H9 (cell line): ENCODE results near the gene TRIM2. TPM values are rescaled to one million over a fixed set of nuclear protein-coding genes. Genes with fewer than 3 reads are reported as not detected.

Experiments
- DNase-seq: peaks from one replicate; pipeline ENCODE4 v3.0.0-alpha.2; 2017
- H2AFZ ChIP-seq: one replicate; pipeline ENCODE4 v1.6.1; 2013; ENCODE audit warnings: mild to moderate bottlenecking, low read length, control low read depth, moderate library complexity
- H2AK5ac ChIP-seq: 2 replicates; pipeline ENCODE4 v1.6.1; 2013; ENCODE audit warnings: low read length, control low read depth, mixed read lengths; ENCODE audit not compliant: insufficient read length
- H2BK120ac ChIP-seq: one replicate; pipeline ENCODE4 v1.6.1; 2013; ENCODE audit warnings: low read depth, mild to moderate bottlenecking, low read length, control low read depth, inconsistent platforms; ENCODE audit not compliant: poor library complexity, severe bottlenecking
- H2BK12ac ChIP-seq: 2 replicates; pipeline ENCODE4 v1.6.1; 2013; ENCODE audit warnings: low read length, control low read depth, mixed read lengths, low read depth; ENCODE audit not compliant: insufficient read length
- H2BK15ac ChIP-seq: 2 replicates; pipeline ENCODE4 v1.6.1; 2013; ENCODE audit warnings: low read depth, low read length, control low read depth
- H2BK20ac ChIP-seq: one replicate; pipeline ENCODE4 v1.6.1; 2013; ENCODE audit warnings: low read depth, mild to moderate bottlenecking, low read length, control low read depth, inconsistent platforms; ENCODE audit not compliant: poor library complexity, severe bottlenecking
- H2BK5ac ChIP-seq: 2 replicates; pipeline ENCODE4 v1.6.1; 2013; ENCODE audit warnings: low read length, control low read depth, mixed read lengths; ENCODE audit not compliant: insufficient read length
- H3K14ac ChIP-seq: 2 replicates; pipeline ENCODE4 v1.6.1; 2013; ENCODE audit warnings: low read length, control low read depth; ENCODE audit not compliant: insufficient read depth
- H3K18ac ChIP-seq: 2 replicates; pipeline ENCODE4 v1.6.1; 2013; ENCODE audit warnings: low read depth, mild to moderate bottlenecking, mixed read lengths, low read length, control low read depth; ENCODE audit not compliant: insufficient read length
- H3K23ac ChIP-seq: 2 replicates; pipeline ENCODE4 v1.6.1; 2013; ENCODE audit warnings: low read length, control low read depth, mixed read lengths, low read depth; ENCODE audit not compliant: insufficient read length
- H3K23me2 ChIP-seq: 2 replicates; pipeline ENCODE4 v1.6.1; 2013; ENCODE audit warnings: low read depth, mild to moderate bottlenecking, mixed read lengths, low read length, control low read depth; ENCODE audit not compliant: insufficient read length, poor library complexity, severe bottlenecking
- H3K27ac ChIP-seq: 2 replicates; pipeline ENCODE4 v1.5.1; 2013; ENCODE audit warnings: low read length, control low read depth, mixed read lengths, low read depth; ENCODE audit not compliant: insufficient read length
- H3K27me3 ChIP-seq: 2 replicates; pipeline ENCODE4 v1.6.1; 2013; ENCODE audit warnings: low read length, control low read depth, inconsistent platforms; ENCODE audit not compliant: insufficient read depth
- H3K4ac ChIP-seq: 2 replicates; pipeline ENCODE4 v1.6.1; 2013; ENCODE audit warnings: low read depth, mild to moderate bottlenecking, control low read depth, inconsistent platforms, low read length, moderate library complexity
- H3K4me1 ChIP-seq: 2 replicates; pipeline ENCODE4 v1.6.1; 2013; ENCODE audit warnings: low read length, control low read depth, inconsistent platforms; ENCODE audit not compliant: insufficient read depth
- H3K4me2 ChIP-seq: 2 replicates; pipeline ENCODE4 v1.6.1; 2013; ENCODE audit warnings: low read length, control low read depth, mixed read lengths; ENCODE audit not compliant: insufficient read length, insufficient read depth
- H3K56ac ChIP-seq: 2 replicates; pipeline ENCODE4 v1.6.1; 2013; ENCODE audit warnings: low read depth, mild to moderate bottlenecking, mixed read lengths, low read length, control low read depth; ENCODE audit not compliant: insufficient read length
- H3K79me1 ChIP-seq: 2 replicates; pipeline ENCODE4 v1.6.1; 2013; ENCODE audit warnings: low read depth, mild to moderate bottlenecking, moderate library complexity, low read length, control low read depth, inconsistent platforms; ENCODE audit not compliant: insufficient read depth, poor library complexity, severe bottlenecking
- H3K79me2 ChIP-seq: 2 replicates; pipeline ENCODE4 v1.6.1; 2013; ENCODE audit warnings: low read length, control low read depth, inconsistent platforms; ENCODE audit not compliant: insufficient read depth
- H3K9ac ChIP-seq: 2 replicates; pipeline ENCODE4 v1.6.1; 2013; ENCODE audit warnings: low read length, control low read depth, mixed read lengths; ENCODE audit not compliant: insufficient read length; ENCODE audit errors: extremely low read depth
- H3K9me3 ChIP-seq: one replicate; pipeline ENCODE4 v1.6.1; 2013; ENCODE audit warnings: low read depth, low read length, inconsistent platforms; ENCODE audit not compliant: control insufficient read depth
- H3T11ph ChIP-seq: one replicate; pipeline ENCODE4 v1.6.1; 2013; ENCODE audit warnings: mild to moderate bottlenecking, low read length, control low read depth, inconsistent platforms
- H4K20me1 ChIP-seq: one replicate; pipeline ENCODE4 v1.6.1; 2013; ENCODE audit not compliant: control insufficient read depth, insufficient read length, insufficient read depth
- H4K5ac ChIP-seq: 2 replicates; pipeline ENCODE4 v1.6.1; 2013; ENCODE audit warnings: low read depth, mild to moderate bottlenecking, mixed read lengths, low read length, control low read depth; ENCODE audit not compliant: insufficient read length
- H4K8ac ChIP-seq: replicated peaks from 2 replicates; pipeline ENCODE4 v1.6.1; 2013; ENCODE audit warnings: low read length, control low read depth, mixed read lengths, low read depth; ENCODE audit not compliant: insufficient read length
- H4K91ac ChIP-seq: 2 replicates; pipeline ENCODE4 v1.6.1; 2013; ENCODE audit warnings: low read depth, mild to moderate bottlenecking, moderate library complexity, mixed read lengths, low read length, control low read depth; ENCODE audit not compliant: insufficient read length
- H3K27ac Mint-ChIP-seq, 3 experiments: 2 replicates in 2 of 3; 3 replicates in 1 of 3; pipeline ENCODE4 v1.8.0; 2020 to 2021; ENCODE audit warnings: mixed read lengths in 3 of 3, mild to moderate bottlenecking in 1 of 3, moderate library complexity in 1 of 3
- H3K27me3 Mint-ChIP-seq: 2 replicates; pipeline ENCODE4 v1.8.0; 2021; ENCODE audit warnings: low read depth, mild to moderate bottlenecking, moderate library complexity, mixed read lengths
- H3K36me3 Mint-ChIP-seq, 3 experiments: 2 replicates in 2 of 3; 3 replicates in 1 of 3; pipeline ENCODE4 v1.8.0; 2020 to 2021; ENCODE audit warnings: low read depth in 3 of 3, mixed read lengths in 3 of 3; ENCODE audit not compliant: insufficient read depth in 1 of 3
- H3K4me1 Mint-ChIP-seq, 2 experiments: 2 replicates each; pipeline ENCODE4 v1.8.0; 2020; ENCODE audit warnings: mixed read lengths in 2 of 2
- H3K4me3 Mint-ChIP-seq, 2 experiments: 2 replicates in 1 of 2; 3 replicates in 1 of 2; pipeline ENCODE4 v1.8.0; 2020 to 2021; ENCODE audit warnings: mild to moderate bottlenecking in 2 of 2, mixed read lengths in 2 of 2, moderate library complexity in 1 of 2
- H3K9me3 Mint-ChIP-seq, 2 experiments: 2 replicates in 1 of 2; 3 replicates in 1 of 2; pipeline ENCODE4 v1.8.0; 2020; ENCODE audit warnings: mild to moderate bottlenecking in 2 of 2, mixed read lengths in 2 of 2, moderate library complexity in 1 of 2
- WGBS: extraction: QIAGEN DNeasy Blood & Tissue Kit; methylation state at CpG from one replicate; pipeline ENCODE4 v1.1.7; 2013; ENCODE audit warnings: missing lambda C conversion rate, low lambda C conversion rate, mixed read lengths; ENCODE audit not compliant: insufficient read length; ENCODE audit errors: extremely low coverage; 5-methylcytosine and 5-hydroxymethylcytosine counted together
- total RNA-seq: library from RNA; stranded (reverse); gene quantifications from 2 replicates; pipeline ENCODE4 v1.2.1, GENCODE V29; 2021
- TF ChIP-seq, protein P1 (sequence below): fragments of 200-600 bp; sonication (generic); conservative IDR thresholded peaks from 3 replicates; pipeline ENCODE4 v1.8.0; 2021; ENCODE audit warnings: antibody characterized with exemption, mild to moderate bottlenecking

TRIM2 gene
- total RNA-seq, 1 experiment from 2014 or later: 28.9 TPM

DNA sequence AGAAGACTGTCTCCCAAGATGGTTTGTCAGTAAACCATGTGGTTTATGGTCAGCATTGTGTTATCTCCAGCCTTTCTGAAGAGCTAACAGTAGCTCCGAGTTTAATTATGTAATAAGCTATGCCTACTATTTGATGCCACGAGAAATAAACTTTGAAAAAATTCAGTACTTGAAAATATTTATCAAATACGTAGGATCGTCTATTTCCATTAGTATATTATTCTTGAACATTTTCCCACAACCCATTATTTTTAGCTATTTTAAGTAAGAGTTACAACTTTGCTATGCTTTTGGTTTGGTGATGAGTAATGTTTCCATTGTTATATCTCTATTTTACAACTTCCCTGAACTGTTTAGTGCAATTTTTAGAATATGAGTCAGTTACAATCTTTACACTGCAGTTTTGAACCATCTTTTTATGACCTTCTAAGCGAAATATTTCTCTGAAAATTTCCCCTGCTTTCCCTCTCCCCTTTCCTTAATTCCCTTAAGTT lies 44.5 kb upstream of the TRIM2 start:
- no peak for DNase-seq
- peaks cover 2 to 5% of the 10 kb centered on the region in 2 experiments; a peak in 3 of 5 replicates for H3K9me3 Mint-ChIP-seq
- WGBS: no CpG with 5 or more reads among the region's 5 CpGs
- Histone ChIP-seq H3K79me1 (no peaks in the 10 kb centered on the region), H3K56ac (no peak overlapping the region), H3K23ac (no peak overlapping the region), H3K14ac (no peak overlapping the region), H4K20me1 (no peaks in the 10 kb centered on the region), H2BK15ac (no peak overlapping the region), H3T11ph (no peak overlapping the region), H2AFZ (no peak overlapping the region), H3K9me3 (no peaks in the 10 kb centered on the region), H4K5ac (no peak overlapping the region), H3K23me2 (no peaks in the 10 kb centered on the region), H2BK20ac (no peak overlapping the region), H4K91ac (no peak overlapping the region), H3K4me1 (no peaks in the 10 kb centered on the region), H3K27me3 (peaks cover 5% of the 10 kb centered on the region; the same call in 1 of the 2 replicates), H3K27ac (no peak overlapping the region), H3K4me2 (no peak overlapping the region), H3K4ac (no peak overlapping the region), H3K79me2 (no peaks in the 10 kb centered on the region), H2BK12ac (no peak overlapping the region), H2BK5ac (no peak overlapping the region), H3K18ac (no peak overlapping the region), H2BK120ac (no peak overlapping the region), H4K8ac (no peak overlapping the region), H3K9ac (no peak overlapping the region), H2AK5ac (no peak overlapping the region)
- TF ChIP-seq, protein P1, sequence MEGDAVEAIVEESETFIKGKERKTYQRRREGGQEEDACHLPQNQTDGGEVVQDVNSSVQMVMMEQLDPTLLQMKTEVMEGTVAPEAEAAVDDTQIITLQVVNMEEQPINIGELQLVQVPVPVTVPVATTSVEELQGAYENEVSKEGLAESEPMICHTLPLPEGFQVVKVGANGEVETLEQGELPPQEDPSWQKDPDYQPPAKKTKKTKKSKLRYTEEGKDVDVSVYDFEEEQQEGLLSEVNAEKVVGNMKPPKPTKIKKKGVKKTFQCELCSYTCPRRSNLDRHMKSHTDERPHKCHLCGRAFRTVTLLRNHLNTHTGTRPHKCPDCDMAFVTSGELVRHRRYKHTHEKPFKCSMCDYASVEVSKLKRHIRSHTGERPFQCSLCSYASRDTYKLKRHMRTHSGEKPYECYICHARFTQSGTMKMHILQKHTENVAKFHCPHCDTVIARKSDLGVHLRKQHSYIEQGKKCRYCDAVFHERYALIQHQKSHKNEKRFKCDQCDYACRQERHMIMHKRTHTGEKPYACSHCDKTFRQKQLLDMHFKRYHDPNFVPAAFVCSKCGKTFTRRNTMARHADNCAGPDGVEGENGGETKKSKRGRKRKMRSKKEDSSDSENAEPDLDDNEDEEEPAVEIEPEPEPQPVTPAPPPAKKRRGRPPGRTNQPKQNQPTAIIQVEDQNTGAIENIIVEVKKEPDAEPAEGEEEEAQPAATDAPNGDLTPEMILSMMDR: no peak
- peaks cover 0 to 2% (median 0%) of the 10 kb centered on the region in 3 experiments; a peak in 3 of 7 replicates for H3K36me3 Mint-ChIP-seq
- peaks cover 47% of the 10 kb centered on the region for H3K27me3 Mint-ChIP-seq
- peaks cover 15 to 25% of the 10 kb centered on the region in 2 experiments for H3K4me1 Mint-ChIP-seq
- no peak overlapping the region for H3K4me3 Mint-ChIP-seq
- no peak overlapping the region for H3K27ac Mint-ChIP-seq
